ENCODE data around the gene FTSJ3.
A peak's percentile ranks its signal among the peaks of the same experiment; 100 is the strongest.

DNA sequence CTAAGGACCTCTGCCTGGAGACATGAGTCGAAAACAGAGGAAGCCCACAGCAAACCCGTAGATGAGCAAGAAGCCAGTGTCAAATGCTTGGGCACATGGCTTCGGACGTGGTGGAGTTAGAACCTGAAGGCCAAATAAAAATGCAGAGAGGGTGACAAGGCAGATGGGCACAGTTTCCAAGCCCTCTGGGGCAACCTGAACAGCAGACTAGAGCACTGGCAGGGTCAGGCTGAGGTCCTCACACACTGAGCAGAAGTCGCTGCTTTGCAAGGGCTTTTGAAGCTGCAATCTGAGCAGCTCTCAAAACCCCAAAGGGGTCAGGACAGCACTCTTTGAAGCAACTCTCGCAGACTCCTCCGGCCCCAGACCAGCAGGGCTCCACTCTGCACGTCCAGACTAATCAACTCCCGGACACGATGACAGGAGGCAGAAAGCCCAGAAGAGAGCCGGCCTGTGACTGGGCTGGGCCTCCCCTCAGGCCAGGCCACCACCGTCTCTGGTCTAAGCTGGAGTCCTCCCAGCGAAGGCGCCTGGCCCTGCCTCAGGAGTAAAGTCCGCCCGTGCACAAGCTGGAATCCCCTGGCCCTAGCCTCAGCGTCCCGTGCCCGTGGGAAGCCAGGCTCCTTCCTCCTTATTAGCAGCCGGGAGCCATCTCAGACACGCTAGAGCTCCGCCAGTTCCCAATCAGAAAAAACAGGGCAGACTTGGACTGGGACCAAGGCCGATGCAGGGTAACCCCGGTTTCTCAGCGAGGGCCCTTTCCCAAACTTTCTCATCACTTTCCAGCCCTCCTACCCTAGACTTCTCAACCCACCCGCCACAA is 14.1 kb upstream of the FTSJ3 start:
- TF ChIP-seq, protein P1, sequence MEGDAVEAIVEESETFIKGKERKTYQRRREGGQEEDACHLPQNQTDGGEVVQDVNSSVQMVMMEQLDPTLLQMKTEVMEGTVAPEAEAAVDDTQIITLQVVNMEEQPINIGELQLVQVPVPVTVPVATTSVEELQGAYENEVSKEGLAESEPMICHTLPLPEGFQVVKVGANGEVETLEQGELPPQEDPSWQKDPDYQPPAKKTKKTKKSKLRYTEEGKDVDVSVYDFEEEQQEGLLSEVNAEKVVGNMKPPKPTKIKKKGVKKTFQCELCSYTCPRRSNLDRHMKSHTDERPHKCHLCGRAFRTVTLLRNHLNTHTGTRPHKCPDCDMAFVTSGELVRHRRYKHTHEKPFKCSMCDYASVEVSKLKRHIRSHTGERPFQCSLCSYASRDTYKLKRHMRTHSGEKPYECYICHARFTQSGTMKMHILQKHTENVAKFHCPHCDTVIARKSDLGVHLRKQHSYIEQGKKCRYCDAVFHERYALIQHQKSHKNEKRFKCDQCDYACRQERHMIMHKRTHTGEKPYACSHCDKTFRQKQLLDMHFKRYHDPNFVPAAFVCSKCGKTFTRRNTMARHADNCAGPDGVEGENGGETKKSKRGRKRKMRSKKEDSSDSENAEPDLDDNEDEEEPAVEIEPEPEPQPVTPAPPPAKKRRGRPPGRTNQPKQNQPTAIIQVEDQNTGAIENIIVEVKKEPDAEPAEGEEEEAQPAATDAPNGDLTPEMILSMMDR (IDR thresholded peaks at IDR 0.05): no peak
- peak in 2 of 3 donors; percentile 37 to 45 for TF ChIP-seq POLR2A (IDR thresholded peaks at IDR 0.05)
